Trophoblast cell (in vitro differentiated cells and primary cell): Measurements from ENCODE around the gene AIG1.

ENCODE experiments used
- DNase-seq, 2 donors: peaks; one replicate each; pipeline ENCODE4 v3.0.0-alpha.2; 2016
- H2AFZ ChIP-seq: 2 replicates; pipeline ENCODE4 v1.6.1; 2013; ENCODE audit warnings: low read length, moderate library complexity, mild to moderate bottlenecking; ENCODE audit not compliant: insufficient read depth, poor library complexity
- H2AK5ac ChIP-seq: 2 replicates; pipeline ENCODE4 v1.6.1; 2013; ENCODE audit warnings: mild to moderate bottlenecking, low read length
- H2BK120ac ChIP-seq: 2 replicates; pipeline ENCODE4 v1.6.1; 2013; ENCODE audit warnings: low read length, mild to moderate bottlenecking, moderate library complexity; ENCODE audit not compliant: insufficient read depth, poor library complexity
- H2BK12ac ChIP-seq: 2 replicates; pipeline ENCODE4 v1.6.1; 2013; ENCODE audit warnings: mild to moderate bottlenecking, low read length, moderate library complexity
- H2BK5ac ChIP-seq: 2 replicates; pipeline ENCODE4 v1.6.1; 2013; ENCODE audit warnings: low read length, low read depth, moderate library complexity, mild to moderate bottlenecking; ENCODE audit not compliant: poor library complexity
- H3K14ac ChIP-seq: 2 replicates; pipeline ENCODE4 v1.6.1; 2013; ENCODE audit warnings: mild to moderate bottlenecking, low read length
- H3K18ac ChIP-seq: 2 replicates; pipeline ENCODE4 v1.6.1; 2013; ENCODE audit warnings: mild to moderate bottlenecking, low read length
- H3K23ac ChIP-seq: 2 replicates; pipeline ENCODE4 v1.6.1; 2013; ENCODE audit warnings: low read length
- H3K27ac ChIP-seq: 2 replicates; pipeline ENCODE4 v1.5.1; 2013; ENCODE audit warnings: low read depth, mild to moderate bottlenecking, inconsistent platforms, low read length, moderate library complexity
- H3K27me3 ChIP-seq: 2 replicates; pipeline ENCODE4 v1.6.1; 2013; ENCODE audit warnings: inconsistent platforms, mild to moderate bottlenecking, low read length, moderate library complexity; ENCODE audit not compliant: insufficient read depth
- H3K36me3 ChIP-seq, 2 experiments: 1 replicate in 1 of 2; 2 replicates in 1 of 2; pipeline ENCODE4 v1.6.1; 2013; ENCODE audit warnings: low read length in 2 of 2, mild to moderate bottlenecking in 2 of 2, moderate library complexity in 1 of 2; ENCODE audit not compliant: insufficient read depth in 2 of 2, control insufficient read depth in 1 of 2
- H3K4ac ChIP-seq: 2 replicates; pipeline ENCODE4 v1.6.1; 2013; ENCODE audit warnings: low read depth, mild to moderate bottlenecking, low read length, moderate library complexity
- H3K4me1 ChIP-seq, 2 experiments: 1 replicate in 1 of 2; 2 replicates in 1 of 2; pipeline ENCODE4 v1.6.1; 2013; ENCODE audit warnings: low read length in 2 of 2, mild to moderate bottlenecking in 2 of 2, moderate library complexity in 1 of 2; ENCODE audit not compliant: insufficient read depth in 2 of 2, control insufficient read depth in 1 of 2
- H3K4me2 ChIP-seq: 2 replicates; pipeline ENCODE4 v1.6.1; 2013; ENCODE audit warnings: inconsistent platforms, mild to moderate bottlenecking, low read length, moderate library complexity
- H3K4me3 ChIP-seq: 2 replicates; pipeline ENCODE4 v1.5.1; 2013; ENCODE audit warnings: mild to moderate bottlenecking, low read depth, low read length, inconsistent platforms
- H3K79me1 ChIP-seq: one replicate; pipeline ENCODE4 v1.6.1; 2013; ENCODE audit warnings: low read length
- H3K79me2 ChIP-seq: 2 replicates; pipeline ENCODE4 v1.6.1; 2013; ENCODE audit warnings: low read length, mild to moderate bottlenecking; ENCODE audit not compliant: control insufficient read depth, insufficient read depth, poor library complexity
- H3K9ac ChIP-seq: 2 replicates; pipeline ENCODE4 v1.6.1; 2013; ENCODE audit warnings: mild to moderate bottlenecking, low read length
- H3K9me3 ChIP-seq: 2 replicates; pipeline ENCODE4 v1.6.1; 2013; ENCODE audit warnings: low read depth, mild to moderate bottlenecking, control low read depth, inconsistent platforms, low read length; ENCODE audit not compliant: insufficient read depth
- H4K12ac ChIP-seq: 2 replicates; pipeline ENCODE4 v1.6.1; 2013; ENCODE audit warnings: low read depth, mild to moderate bottlenecking, low read length, moderate library complexity
- H4K8ac ChIP-seq: 2 replicates; pipeline ENCODE4 v1.6.1; 2013; ENCODE audit warnings: low read depth, mild to moderate bottlenecking, low read length, moderate library complexity
- H4K91ac ChIP-seq: one replicate; pipeline ENCODE4 v1.6.1; 2013; ENCODE audit warnings: low read depth, mild to moderate bottlenecking, low read length, moderate library complexity
- WGBS: extraction: QIAGEN DNeasy Blood & Tissue Kit; methylation state at CpG from one replicate; pipeline ENCODE4 v1.1.7; 2013; ENCODE audit warnings: missing lambda C conversion rate; ENCODE audit not compliant: insufficient read length, insufficient coverage; ENCODE audit errors: extremely low coverage; 5-methylcytosine and 5-hydroxymethylcytosine counted together

Gene AIG1

GRCh38 chr6:143279385-143279784 lies 218.7 kb downstream of the AIG1 start:
- Histone ChIP-seq H3K9me3 (no peaks in the 10 kb centered on the region), H3K27ac (no peak overlapping the region), H2AFZ (no peak overlapping the region), H3K36me3 (no peaks in the 10 kb centered on the region), H4K8ac (no peak overlapping the region), H2BK12ac (no peak overlapping the region), H4K91ac (no peak overlapping the region), H3K79me1 (no peaks in the 10 kb centered on the region), H3K18ac (no peak overlapping the region), H3K14ac (no peak overlapping the region), H3K4ac (no peak overlapping the region), H3K23ac (no peak overlapping the region), H3K79me2 (no peaks in the 10 kb centered on the region), H3K4me2 (no peak overlapping the region), H2BK120ac (no peak overlapping the region), H3K4me3 (no peak overlapping the region), H3K27me3 (no peaks in the 10 kb centered on the region), H3K4me1 (no peaks in the 10 kb centered on the region), H2AK5ac (no peak overlapping the region), H2BK5ac (no peak overlapping the region), H4K12ac (no peak overlapping the region), H3K9ac (no peak overlapping the region)
- WGBS = no CpG with 5 or more reads among the region's 6 CpGs
- DNase-seq = peak in 1 of 2 donors; percentile 58

GRCh38 chr6:143283887-143284645 lies 223.4 kb downstream of the AIG1 start:
- no peak overlapping the region for H2AFZ ChIP-seq
- no peak overlapping the region for H3K23ac ChIP-seq
- no peak overlapping the region for H3K4me2 ChIP-seq
- no peaks in the 10 kb centered on the region for H3K36me3 ChIP-seq
- H4K91ac ChIP-seq = no peak overlapping the region
- DNase-seq = no peak
- H2BK12ac ChIP-seq = no peak overlapping the region
- H3K4ac ChIP-seq = no peak overlapping the region
- no peaks in the 10 kb centered on the region for H3K4me1 ChIP-seq
- no peak overlapping the region for H2AK5ac ChIP-seq
- H3K14ac ChIP-seq = no peak overlapping the region
- H3K9me3 ChIP-seq = no peaks in the 10 kb centered on the region
- no peak overlapping the region for H3K9ac ChIP-seq
- H3K79me2 ChIP-seq = no peaks in the 10 kb centered on the region
- H3K79me1 ChIP-seq = no peaks in the 10 kb centered on the region
- no peak overlapping the region for H3K4me3 ChIP-seq
- H2BK120ac ChIP-seq = no peak overlapping the region
- no peak overlapping the region for H3K27ac ChIP-seq
- no peak overlapping the region for H4K12ac ChIP-seq
- no peak overlapping the region for H3K18ac ChIP-seq
- no CpG with 5 or more reads among the region's 13 CpGs for WGBS
- H3K27me3 ChIP-seq = no peaks in the 10 kb centered on the region
- no peak overlapping the region for H2BK5ac ChIP-seq
- no peak overlapping the region for H4K8ac ChIP-seq

- Histone ChIP-seq H3K27ac (no peak overlapping the region), H3K18ac (no peak overlapping the region), H2BK12ac (no peak overlapping the region), H3K23ac (no peak overlapping the region), H4K8ac (no peak overlapping the region), H2AK5ac (no peak overlapping the region), H4K12ac (no peak overlapping the region), H3K4ac (no peak overlapping the region), H3K4me1 (no peaks in the 10 kb centered on the region), H2BK5ac (no peak overlapping the region), H3K9me3 (no peaks in the 10 kb centered on the region), H3K79me1 (no peaks in the 10 kb centered on the region), H3K9ac (no peak overlapping the region), H2AFZ (no peak overlapping the region), H3K4me2 (no peak overlapping the region), H3K79me2 (no peaks in the 10 kb centered on the region), H3K36me3 (no peaks in the 10 kb centered on the region), H4K91ac (no peak overlapping the region), H3K4me3 (no peak overlapping the region), H3K27me3 (no peaks in the 10 kb centered on the region), H3K14ac (no peak overlapping the region), H2BK120ac (no peak overlapping the region)
- no CpG with 5 or more reads among the region's 5 CpGs for WGBS
- no peak for DNase-seq
Measured at GRCh38 chr6:143286251-143286795, 225.6 kb downstream of the AIG1 start.

GRCh38 chr6:143288923-143289322 lies 228.2 kb downstream of the AIG1 start:
- H3K4me3 ChIP-seq = no peak overlapping the region
- no peaks in the 10 kb centered on the region for H3K9me3 ChIP-seq
- no peak overlapping the region for H3K18ac ChIP-seq
- no peak overlapping the region for H3K4me2 ChIP-seq
- no CpG with 5 or more reads among the region's 1 CpG for WGBS
- no peaks in the 10 kb centered on the region for H3K79me1 ChIP-seq
- H3K4me1 ChIP-seq = no peaks in the 10 kb centered on the region
- H3K27me3 ChIP-seq = no peaks in the 10 kb centered on the region
- no peak overlapping the region for H4K12ac ChIP-seq
- H3K4ac ChIP-seq = no peak overlapping the region
- H2BK120ac ChIP-seq = no peak overlapping the region
- DNase-seq = no peak
- H3K14ac ChIP-seq = no peak overlapping the region
- H3K27ac ChIP-seq = no peak overlapping the region
- H2AK5ac ChIP-seq = no peak overlapping the region
- no peak overlapping the region for H2AFZ ChIP-seq
- no peaks in the 10 kb centered on the region for H3K36me3 ChIP-seq
- no peak overlapping the region for H2BK5ac ChIP-seq
- no peaks in the 10 kb centered on the region for H3K79me2 ChIP-seq
- no peak overlapping the region for H3K9ac ChIP-seq
- H4K91ac ChIP-seq = no peak overlapping the region
- H3K23ac ChIP-seq = no peak overlapping the region
- H4K8ac ChIP-seq = no peak overlapping the region
- H2BK12ac ChIP-seq = no peak overlapping the region
